Mononuclear cell (primary cell): ENCODE measurements around the gene USP9X. TPM values are rescaled to one million over a fixed set of nuclear protein-coding genes. Genes with fewer than 3 reads are reported as not detected.
"Not testable (repeated sequence)": the region's sequence is repeated elsewhere in the genome, so short reads cannot be mapped to it uniquely, and the experiment has no call there.

Source experiments
- H3K27me3 ChIP-seq: 2 replicates; pipeline ENCODE4 v1.6.0; 2011; ENCODE audit warnings: low read length, control low read depth; ENCODE audit not compliant: insufficient read depth
- H3K4me1 ChIP-seq: 2 replicates; pipeline ENCODE4 v1.5.1; 2011; ENCODE audit warnings: mild to moderate bottlenecking, low read length, control low read depth; ENCODE audit not compliant: insufficient read depth
- H3K4me3 ChIP-seq: 2 replicates; pipeline ENCODE4 v1.5.1; 2011; ENCODE audit warnings: mild to moderate bottlenecking, low read length, moderate library complexity
- H3K9me3 ChIP-seq: 2 replicates; pipeline ENCODE4 v1.5.1; 2011; ENCODE audit warnings: low read depth, mild to moderate bottlenecking, control low read depth, low read length
- total RNA-seq: library from RNA; depleted of rRNA; stranded (reverse); fragments of >200 nt; gene quantifications from one replicate; pipeline ENCODE4 v1.2.3, GENCODE V29; 2012

Gene USP9X
- total RNA-seq, 1 donor, result 183 TPM

DNA sequence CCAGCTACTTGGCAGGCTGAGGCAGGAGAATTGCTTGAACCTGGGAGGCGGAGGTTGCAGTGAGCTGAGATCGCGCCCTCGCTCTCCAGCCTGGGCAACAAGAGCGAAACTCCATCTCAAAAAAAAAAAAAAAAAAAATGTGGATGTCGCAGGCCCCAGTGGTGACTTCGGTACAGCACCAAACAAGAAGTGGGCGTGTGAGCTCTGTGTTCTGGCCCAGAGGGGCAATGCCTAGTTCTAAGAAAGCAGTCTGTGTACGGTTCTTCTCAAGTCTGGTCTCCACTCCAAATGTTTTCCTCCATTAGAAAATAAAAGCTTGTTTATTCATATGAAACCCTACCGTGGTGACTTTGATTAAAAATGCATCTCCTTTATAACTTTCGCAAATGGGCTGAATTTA is 156.7 kb downstream of the USP9X start:
- H3K4me3 ChIP-seq, result no peak overlapping the region
- peaks cover 32% of the 10 kb centered on the region for H3K4me1 ChIP-seq

DNA sequence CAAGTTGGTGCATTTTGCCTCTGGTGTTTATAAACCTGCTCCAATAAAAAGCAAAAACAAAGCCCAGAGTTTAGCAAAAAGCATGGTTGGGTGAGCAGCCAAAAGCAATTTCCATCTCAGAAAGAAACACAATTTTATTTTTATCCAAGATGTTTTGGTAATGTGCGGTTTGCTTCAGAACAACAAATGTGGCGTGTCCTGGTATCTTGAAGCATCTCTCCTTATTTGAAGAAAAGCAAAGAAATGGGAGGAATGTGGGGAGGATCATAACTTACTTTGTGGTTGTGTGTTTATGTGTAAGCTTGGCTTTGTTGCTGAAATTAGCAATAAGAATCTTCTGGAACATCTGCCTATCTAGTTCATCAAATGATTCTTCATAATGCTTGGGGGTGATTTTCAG is 160.4 kb downstream of the USP9X start:
- Histone ChIP-seq H3K27me3 (no peaks in the 10 kb centered on the region), H3K4me1 (peaks cover 7% of the 10 kb centered on the region), H3K4me3 (no peak overlapping the region), H3K9me3 (no peaks in the 10 kb centered on the region)

More for the DNA sequence above, 156.7 kb downstream of the USP9X start:
- no peaks in the 10 kb centered on the region for H3K27me3 ChIP-seq
- no peaks in the 10 kb centered on the region for H3K9me3 ChIP-seq

DNA sequence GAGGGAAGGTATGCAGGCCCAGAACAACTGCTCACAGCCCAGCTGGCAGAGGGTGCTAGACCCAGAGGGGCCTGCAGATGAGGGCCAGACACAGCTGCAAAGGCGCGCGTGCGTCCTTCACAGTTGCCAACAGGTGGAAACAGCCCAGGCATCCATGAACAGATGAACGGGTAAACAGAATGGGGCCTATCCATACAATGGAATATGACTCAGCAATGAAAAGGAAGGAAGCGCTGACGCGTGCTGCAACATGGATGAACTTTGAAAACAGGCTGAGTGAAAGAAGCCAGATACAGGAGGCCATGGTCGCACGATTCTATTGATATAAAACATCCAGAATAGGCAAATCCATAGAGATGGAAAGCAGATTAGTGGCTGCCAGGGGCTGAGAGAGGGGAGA is 165.6 kb downstream of the USP9X start:
- Histone ChIP-seq H3K9me3 (no peaks in the 10 kb centered on the region), H3K4me1 (peaks cover 8% of the 10 kb centered on the region), H3K27me3 (no peaks in the 10 kb centered on the region), H3K4me3 (no peak overlapping the region)

DNA sequence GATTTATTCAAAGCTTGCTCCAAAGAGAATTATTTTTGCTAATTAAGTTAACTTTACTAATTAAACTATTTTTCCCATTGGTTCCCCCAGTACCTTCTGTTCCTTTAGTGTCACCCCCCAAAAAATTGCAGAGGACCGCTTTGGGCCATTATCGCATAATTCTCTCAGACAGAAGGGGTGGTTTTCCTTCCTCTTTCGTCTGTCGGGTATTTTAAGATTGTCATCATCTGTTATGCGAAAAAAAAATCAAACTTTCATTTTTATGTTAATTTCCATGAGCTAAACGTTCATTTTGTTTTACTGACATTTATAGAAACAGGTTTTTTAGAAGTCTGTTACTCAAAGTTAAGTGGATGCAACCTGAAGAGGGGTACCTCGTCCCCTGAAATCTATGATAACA is 172.6 kb downstream of the USP9X start:
- H3K27me3 ChIP-seq, result no peaks in the 10 kb centered on the region
- H3K4me1 ChIP-seq, result peaks cover 6% of the 10 kb centered on the region
- H3K4me3 ChIP-seq, result no peak overlapping the region
- no peaks in the 10 kb centered on the region for H3K9me3 ChIP-seq

DNA sequence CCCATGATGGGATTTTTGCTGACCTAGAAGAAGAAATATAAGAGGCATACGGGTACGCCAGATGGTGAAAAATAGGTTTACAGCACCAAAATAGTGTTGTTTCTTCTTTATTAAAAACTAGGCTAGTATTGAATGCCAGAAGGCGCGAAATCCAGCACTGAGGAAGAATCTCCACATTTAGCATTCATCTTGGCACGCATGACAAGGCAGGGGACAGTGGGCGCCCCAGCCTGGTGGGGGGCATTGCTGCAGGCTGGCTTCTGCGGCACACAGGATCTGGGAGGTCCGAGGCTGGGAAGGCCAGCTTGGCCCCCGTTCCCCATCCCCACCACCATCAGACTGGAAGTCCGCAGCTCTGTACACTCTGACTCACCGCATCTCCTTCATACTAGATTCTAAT is 173.0 kb downstream of the USP9X start:
- no peaks in the 10 kb centered on the region for H3K9me3 ChIP-seq
- H3K4me1 ChIP-seq, result peaks cover 2% of the 10 kb centered on the region
- H3K27me3 ChIP-seq, result no peaks in the 10 kb centered on the region
- no peak overlapping the region for H3K4me3 ChIP-seq

DNA sequence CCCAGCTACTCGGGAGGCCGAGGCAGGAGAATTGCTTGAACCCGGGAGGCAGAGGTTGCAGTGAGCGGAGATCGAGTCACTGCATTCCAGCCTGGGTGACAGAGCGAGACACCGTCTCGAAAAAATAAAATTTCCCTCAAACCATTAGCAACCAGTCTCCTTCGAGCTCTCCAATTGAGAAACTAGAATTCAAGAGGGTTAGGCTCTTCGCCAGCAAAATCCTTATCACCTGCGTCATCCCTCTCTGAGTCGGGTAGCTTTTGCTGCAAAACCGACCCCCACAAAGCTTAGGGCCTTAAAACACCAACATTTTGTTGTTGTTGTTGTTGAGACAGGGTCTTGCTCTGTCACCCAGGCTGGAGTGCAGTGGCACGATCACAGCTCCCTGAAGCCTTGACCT is 173.6 kb downstream of the USP9X start:
- H3K27me3 ChIP-seq, result no peaks in the 10 kb centered on the region
- H3K4me1 ChIP-seq, result no peaks in the 10 kb centered on the region
- H3K9me3 ChIP-seq, result no peaks in the 10 kb centered on the region
- H3K4me3 ChIP-seq, result no peak overlapping the region

DNA sequence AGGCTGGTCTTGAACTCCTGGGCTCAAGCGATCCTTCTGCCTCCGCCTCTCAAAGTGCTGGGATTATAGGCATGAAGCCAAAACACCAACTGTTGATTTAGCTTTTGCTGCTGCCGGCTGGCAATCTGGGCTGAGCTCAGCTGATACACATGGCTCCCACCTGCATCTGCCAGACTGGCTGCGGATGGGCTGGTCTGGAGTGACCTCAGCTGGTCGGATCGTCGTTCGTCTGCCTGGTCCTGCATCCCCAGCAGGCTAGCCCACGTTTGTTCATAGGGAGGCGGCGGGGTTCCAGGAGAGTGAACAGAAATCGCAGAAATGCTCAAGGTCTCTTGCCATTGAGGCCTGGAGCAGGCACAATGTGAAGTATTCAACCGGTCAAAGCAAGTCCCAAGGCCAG is 174.3 kb downstream of the USP9X start:
- Histone ChIP-seq H3K4me3 (no peak overlapping the region), H3K4me1 (no peaks in the 10 kb centered on the region), H3K27me3 (no peaks in the 10 kb centered on the region), H3K9me3 (no peaks in the 10 kb centered on the region)

DNA sequence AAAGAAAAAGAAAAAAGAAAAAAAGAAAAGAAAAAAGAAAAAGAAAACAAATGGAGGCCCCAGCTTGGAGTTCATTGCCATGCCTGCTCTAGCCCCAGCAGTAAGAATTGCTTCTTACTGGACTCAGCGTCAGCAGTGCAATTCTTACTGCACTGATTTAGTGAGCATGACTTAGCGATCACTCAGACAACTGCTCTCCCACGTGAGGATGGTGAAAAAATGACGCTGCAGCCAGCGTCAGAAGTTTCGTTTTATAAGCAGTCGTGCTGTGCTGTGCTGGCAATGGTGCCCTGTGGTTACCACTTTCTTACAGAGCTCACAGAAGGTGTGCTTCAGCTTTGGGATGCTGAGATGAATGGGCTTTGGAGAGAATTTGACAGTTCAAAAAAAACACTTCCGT is 180.4 kb downstream of the USP9X start:
- H3K4me1 ChIP-seq, result peaks cover 10% of the 10 kb centered on the region
- no peaks in the 10 kb centered on the region for H3K9me3 ChIP-seq
- no peaks in the 10 kb centered on the region for H3K27me3 ChIP-seq
- no peak overlapping the region for H3K4me3 ChIP-seq

DNA sequence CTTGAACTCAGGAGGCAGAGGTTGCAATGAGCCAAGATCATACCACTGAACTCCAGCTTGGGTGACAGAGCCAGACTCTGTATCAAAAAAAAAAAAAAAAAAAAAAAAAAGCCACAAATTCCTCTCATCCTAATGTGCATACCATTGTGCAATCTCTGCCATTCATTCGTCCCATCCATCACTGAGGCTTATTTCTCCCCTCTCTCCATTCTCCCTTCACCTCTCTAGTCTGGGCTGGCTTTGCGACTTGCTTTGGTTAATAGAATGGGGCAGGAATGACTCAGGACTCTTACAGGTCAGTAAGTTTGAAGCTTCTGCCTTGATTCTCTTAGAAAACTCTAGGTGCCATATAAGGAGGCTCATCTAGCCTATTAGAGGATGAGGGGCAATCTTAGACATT is 188.4 kb downstream of the USP9X start:
- peaks cover 13% of the 10 kb centered on the region for H3K4me1 ChIP-seq
- no peak overlapping the region for H3K4me3 ChIP-seq
- no peaks in the 10 kb centered on the region for H3K27me3 ChIP-seq
- H3K9me3 ChIP-seq, result no peaks in the 10 kb centered on the region

DNA sequence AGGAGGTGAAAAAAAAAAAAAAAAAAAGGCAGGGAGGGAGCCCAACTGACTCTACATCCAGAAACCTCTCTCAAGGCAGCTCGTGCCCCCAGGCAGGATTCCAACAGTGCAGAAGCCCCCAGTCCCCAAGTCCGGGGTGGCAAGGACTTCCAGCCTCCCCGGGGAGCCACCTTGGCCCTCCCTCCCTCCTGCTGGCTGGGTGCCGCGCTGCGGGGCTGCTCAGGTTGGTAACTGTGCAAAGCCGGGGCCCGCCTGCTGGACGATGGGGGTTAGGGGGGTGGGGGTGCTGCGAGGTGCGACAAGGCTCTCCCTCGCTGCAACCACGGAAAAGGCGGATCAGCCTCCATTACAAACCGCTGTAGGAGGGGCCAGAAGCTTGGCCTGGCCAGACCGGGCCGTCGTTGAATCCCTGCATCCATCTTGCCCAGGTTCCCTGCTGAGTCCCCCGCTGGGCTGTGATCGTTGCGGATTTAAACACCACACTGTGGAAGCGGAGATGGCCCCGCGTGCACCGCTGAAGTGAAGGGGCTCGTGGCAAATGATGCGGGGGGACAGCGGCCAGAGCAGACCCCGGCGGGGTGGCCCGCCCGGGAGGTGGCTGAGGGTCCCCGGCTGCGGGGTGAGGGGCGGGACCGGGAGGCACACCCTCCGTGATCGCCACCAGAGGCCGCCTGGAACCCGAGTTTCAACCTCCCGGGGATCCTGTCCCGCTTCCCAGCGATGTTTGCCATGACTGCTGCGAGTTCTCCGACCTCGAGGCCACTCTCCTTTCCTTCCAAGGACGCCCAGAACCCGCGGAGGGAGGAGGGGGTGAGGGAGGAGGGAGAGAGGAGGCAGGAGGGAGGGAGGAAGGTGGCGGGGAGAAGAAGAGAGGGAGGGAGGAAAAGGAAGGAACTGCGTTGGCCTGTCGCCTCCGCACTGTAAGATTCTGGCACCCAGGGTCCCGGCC is 190.7 kb downstream of the USP9X start:
- Histone ChIP-seq H3K9me3 (no peaks in the 10 kb centered on the region), H3K27me3 (no peaks in the 10 kb centered on the region), H3K4me1 (peaks cover 13% of the 10 kb centered on the region), H3K4me3 (peak overlapping the region; percentile 49)

DNA sequence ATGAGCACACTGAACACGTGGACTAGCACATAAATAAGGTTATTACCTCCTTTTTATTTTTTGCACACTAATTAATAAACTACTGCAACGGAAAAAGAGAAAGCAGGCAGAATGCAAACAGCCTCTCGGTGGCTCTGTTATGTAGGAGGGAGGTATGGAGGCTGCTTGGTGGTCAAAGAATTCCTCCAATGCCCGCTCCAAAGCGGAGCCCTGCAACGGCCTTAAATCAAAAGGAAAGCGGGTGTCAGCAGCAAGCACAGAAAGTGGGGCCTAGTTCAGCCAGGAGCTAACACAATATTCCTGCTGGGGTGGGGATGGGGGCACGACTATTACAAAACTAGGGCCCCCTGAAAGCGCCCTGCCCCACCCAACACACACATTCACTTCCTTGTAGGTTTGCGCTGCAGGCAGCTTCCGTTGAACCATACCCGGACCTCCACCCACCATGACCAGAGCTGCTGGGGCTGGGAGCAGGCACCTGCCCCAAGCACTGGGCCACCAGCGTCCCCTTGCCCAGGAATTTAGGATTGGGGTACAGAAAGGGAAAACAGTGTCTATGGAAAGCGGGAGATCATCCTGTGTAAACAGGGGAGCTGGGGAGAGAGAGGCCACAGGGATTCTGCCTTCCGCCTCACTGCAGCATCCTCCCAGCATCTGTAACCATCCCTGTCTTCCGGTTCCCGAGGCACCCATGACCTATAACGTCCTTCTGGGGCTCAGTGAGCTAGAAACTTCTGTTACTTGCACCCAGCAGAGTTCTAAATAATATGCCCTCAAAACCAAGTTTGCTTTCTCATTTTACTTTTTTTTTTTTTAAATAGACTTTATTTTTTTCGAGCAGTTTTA is 191.6 kb downstream of the USP9X start:
- Histone ChIP-seq H3K9me3 (no peaks in the 10 kb centered on the region), H3K4me3 (peak overlapping the region; percentile 49), H3K4me1 (peaks cover 13% of the 10 kb centered on the region), H3K27me3 (no peaks in the 10 kb centered on the region)

DNA sequence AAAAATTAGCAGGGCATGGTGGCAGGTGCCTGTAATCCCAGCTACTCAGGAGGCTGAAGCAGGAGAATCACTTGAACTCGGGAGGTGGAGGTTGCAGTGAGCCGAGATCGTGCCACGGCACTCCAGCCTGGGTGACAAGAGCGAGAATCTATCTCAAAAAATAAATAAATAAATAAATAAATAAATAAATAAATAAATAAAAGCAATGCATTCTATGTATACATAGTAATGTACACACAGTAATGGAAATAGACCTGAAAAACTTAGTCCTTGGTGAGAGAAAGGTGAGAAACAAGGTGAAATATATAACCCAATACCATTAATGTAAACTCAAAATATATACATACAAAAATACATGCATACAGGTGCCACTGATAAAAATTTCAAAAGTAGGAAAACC is 197.1 kb downstream of the USP9X start:
- not testable (repeated sequence) for H3K4me3 ChIP-seq, H3K27me3 ChIP-seq, H3K4me1 ChIP-seq, H3K9me3 ChIP-seq

DNA sequence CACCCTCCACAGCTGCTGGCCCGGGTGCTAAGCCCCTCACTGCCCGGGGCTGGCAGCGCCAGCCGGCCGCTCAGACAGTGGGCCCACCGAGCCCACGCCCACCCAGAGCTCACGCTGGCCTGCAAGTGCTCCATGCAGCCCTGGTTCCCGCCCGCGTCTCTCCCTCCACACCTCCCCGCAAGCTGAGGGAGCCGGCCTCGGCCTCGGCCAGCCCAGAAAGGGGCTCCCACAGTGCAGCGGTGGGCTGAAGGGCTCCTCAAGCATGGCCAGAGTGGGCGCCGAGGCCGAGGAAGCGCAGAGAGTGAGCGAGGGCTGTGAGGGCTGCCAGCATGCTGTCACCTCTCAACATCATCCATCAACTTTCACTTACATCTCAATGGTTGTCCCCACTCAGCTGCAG is 200.7 kb downstream of the USP9X start:
- H3K9me3 ChIP-seq, H3K4me1 ChIP-seq, H3K27me3 ChIP-seq, H3K4me3 ChIP-seq: not testable (repeated sequence)
